OCI-LY7 (cell line): ENCODE results near the gene SP8. TPM values are rescaled to one million over a fixed set of nuclear protein-coding genes. Genes with fewer than 3 reads are reported as not detected.

Experiments used
- BruUV-seq: library from RNA; stranded (reverse); fragments of 400-500 nt; replicated peaks from 2 replicates; lab custom pipeline; 2021; lab: Mats Ljungman, UMichigan
- CTCF ChIA-PET: fragments of 300-600 bp; sonication (Branson Sonifier 250); formaldehyde crosslinking; loops from one replicate; lab custom pipeline; 2022; ENCODE audit warnings: antibody characterized with exemption; ENCODE audit not compliant: unreplicated experiment; lab: Charles Lee
- POLR2A ChIA-PET: fragments of 300-600 bp; sonication (Branson Sonifier 250); formaldehyde crosslinking; loops from one replicate; lab custom pipeline; 2022; ENCODE audit warnings: antibody characterized with exemption; lab: Charles Lee
- DNase-seq: peaks from one replicate; pipeline ENCODE4 v3.0.0-alpha.2; 2015; ENCODE audit warnings: low spot score
- H2AFZ ChIP-seq: fragments of 200-600 bp; sonication (generic), shearing (Covaris generic); 2 replicates; pipeline ENCODE4 v1.6.1; 2014; ENCODE audit warnings: mild to moderate bottlenecking, antibody characterized with exemption, low read length, moderate library complexity
- H3K27ac ChIP-seq: fragments of 200-600 bp; sonication (generic); 2 replicates; pipeline ENCODE4 v1.5.1; 2014; ENCODE audit warnings: mixed run types, low read depth, mild to moderate bottlenecking, moderate library complexity, low read length, inconsistent platforms; ENCODE audit not compliant: poor library complexity, severe bottlenecking
- H3K36me3 ChIP-seq: fragments of 200-600 bp; sonication (generic); 2 replicates; pipeline ENCODE4 v1.6.1; 2014; ENCODE audit warnings: mild to moderate bottlenecking, antibody characterized with exemption, low read length, moderate library complexity, mixed read lengths; ENCODE audit not compliant: insufficient read depth
- H3K4me1 ChIP-seq: fragments of 200-600 bp; sonication (generic); 2 replicates; pipeline ENCODE4 v1.5.1; 2014; ENCODE audit warnings: mild to moderate bottlenecking, low read length; ENCODE audit not compliant: insufficient read depth, poor library complexity, severe bottlenecking
- H3K4me2 ChIP-seq: fragments of 200-600 bp; sonication (generic); 2 replicates; pipeline ENCODE4 v1.6.1; 2014; ENCODE audit warnings: mild to moderate bottlenecking, low read length
- H3K4me3 ChIP-seq: fragments of 200-600 bp; sonication (generic); 2 replicates; pipeline ENCODE4 v1.5.1; 2014; ENCODE audit warnings: mild to moderate bottlenecking, low read depth, low read length; ENCODE audit not compliant: poor library complexity, severe bottlenecking
- H3K79me2 ChIP-seq: fragments of 200-600 bp; sonication (generic); 2 replicates; pipeline ENCODE4 v1.6.1; 2016; ENCODE audit warnings: low read depth, mild to moderate bottlenecking, low read length, moderate library complexity, mixed read lengths; ENCODE audit not compliant: insufficient read depth
- H3K9me2 ChIP-seq: fragments of 200-600 bp; sonication (generic); 2 replicates; pipeline ENCODE4 v1.6.1; 2016; ENCODE audit warnings: mild to moderate bottlenecking, low read length, mixed read lengths; ENCODE audit not compliant: insufficient read depth
- H3K9me3 ChIP-seq: fragments of 200-600 bp; sonication (generic); 2 replicates; pipeline ENCODE4 v1.6.1; 2014; ENCODE audit warnings: mild to moderate bottlenecking, mixed run types, low read length, mixed read lengths
- H4K20me1 ChIP-seq: fragments of 200-600 bp; sonication (generic); 2 replicates; pipeline ENCODE4 v1.6.1; 2014; ENCODE audit warnings: mild to moderate bottlenecking, antibody characterized with exemption, low read length, moderate library complexity, mixed read lengths; ENCODE audit not compliant: insufficient read depth
- EZH2phosphoT487 ChIP-seq: fragments of 200-600 bp; sonication (generic); IDR thresholded peaks from 2 replicates; pipeline ENCODE4 v1.6.1; 2018; ENCODE audit warnings: low read depth, borderline replicate concordance, mild to moderate bottlenecking, mixed run types, antibody characterized with exemption, low read length, moderate library complexity, mixed read lengths
- intact Hi-C: fragments of 100-400 bp; cut with micrococcal nuclease; formaldehyde crosslinking; loops from one replicate; pipeline ENCODE4 v1.10.0; 2022; ENCODE audit not compliant: unreplicated experiment
- total RNA-seq, 2 experiments: library from RNA; depleted of rRNA in 1 of 2; stranded (reverse); fragments of >200 nt in 1 of 2; shearing (Covaris generic) in 1 of 2; gene quantifications; 2 replicates each; pipeline ENCODE4 v1.2.3, GENCODE V29; 2014 to 2022
- TF ChIP-seq, protein P1 (sequence below): fragments of 200-600 bp; sonication (generic); conservative IDR thresholded peaks from 2 replicates; pipeline ENCODE4 v1.5.1; 2014; ENCODE audit warnings: mild to moderate bottlenecking, antibody characterized with exemption, low read length, moderate library complexity, mixed read lengths

The SP8 gene
- total RNA-seq, 2 experiments from 2014 or later: not detected

DNA sequence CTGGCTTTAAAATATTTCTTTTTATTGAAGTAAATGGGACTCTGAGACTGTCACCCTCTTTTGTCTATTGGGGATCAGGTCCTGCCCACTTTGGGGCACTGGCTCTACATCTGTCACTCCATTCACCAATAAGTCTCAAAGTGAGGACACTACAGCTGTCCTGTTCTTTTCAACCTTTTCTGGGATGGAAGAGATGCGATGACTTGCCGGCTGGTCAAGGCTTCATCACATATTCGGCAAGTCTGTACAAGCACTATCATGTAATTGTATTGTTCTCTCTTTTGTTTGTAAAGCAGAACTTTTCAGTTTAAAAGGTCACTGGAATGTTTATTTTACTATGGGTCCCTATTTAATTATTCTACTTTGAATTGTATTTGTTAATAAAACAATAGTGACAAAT, 17.7 kb upstream of the SP8 start:
- no TSS peak for BruUV-seq
- H3K9me3 ChIP-seq: no peaks in the 10 kb centered on the region
- H3K79me2 ChIP-seq: no peaks in the 10 kb centered on the region
- TF ChIP-seq, protein P1, sequence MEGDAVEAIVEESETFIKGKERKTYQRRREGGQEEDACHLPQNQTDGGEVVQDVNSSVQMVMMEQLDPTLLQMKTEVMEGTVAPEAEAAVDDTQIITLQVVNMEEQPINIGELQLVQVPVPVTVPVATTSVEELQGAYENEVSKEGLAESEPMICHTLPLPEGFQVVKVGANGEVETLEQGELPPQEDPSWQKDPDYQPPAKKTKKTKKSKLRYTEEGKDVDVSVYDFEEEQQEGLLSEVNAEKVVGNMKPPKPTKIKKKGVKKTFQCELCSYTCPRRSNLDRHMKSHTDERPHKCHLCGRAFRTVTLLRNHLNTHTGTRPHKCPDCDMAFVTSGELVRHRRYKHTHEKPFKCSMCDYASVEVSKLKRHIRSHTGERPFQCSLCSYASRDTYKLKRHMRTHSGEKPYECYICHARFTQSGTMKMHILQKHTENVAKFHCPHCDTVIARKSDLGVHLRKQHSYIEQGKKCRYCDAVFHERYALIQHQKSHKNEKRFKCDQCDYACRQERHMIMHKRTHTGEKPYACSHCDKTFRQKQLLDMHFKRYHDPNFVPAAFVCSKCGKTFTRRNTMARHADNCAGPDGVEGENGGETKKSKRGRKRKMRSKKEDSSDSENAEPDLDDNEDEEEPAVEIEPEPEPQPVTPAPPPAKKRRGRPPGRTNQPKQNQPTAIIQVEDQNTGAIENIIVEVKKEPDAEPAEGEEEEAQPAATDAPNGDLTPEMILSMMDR: no peak
- no peak for TF ChIP-seq EZH2phosphoT487
- no peak overlapping the region for H3K27ac ChIP-seq
- DNase-seq: no peak
- H3K36me3 ChIP-seq: no peaks in the 10 kb centered on the region
- CTCF ChIA-PET: no interaction called here
- no peaks in the 10 kb centered on the region for H4K20me1 ChIP-seq
- no peak overlapping the region for H3K4me3 ChIP-seq
- POLR2A ChIA-PET: no interaction called here
- H3K9me2 ChIP-seq: no peaks in the 10 kb centered on the region
- intact Hi-C loops: no loop called here
- H3K4me1 ChIP-seq: no peaks in the 10 kb centered on the region
- no peak overlapping the region for H2AFZ ChIP-seq
- no peak overlapping the region for H3K4me2 ChIP-seq

DNA sequence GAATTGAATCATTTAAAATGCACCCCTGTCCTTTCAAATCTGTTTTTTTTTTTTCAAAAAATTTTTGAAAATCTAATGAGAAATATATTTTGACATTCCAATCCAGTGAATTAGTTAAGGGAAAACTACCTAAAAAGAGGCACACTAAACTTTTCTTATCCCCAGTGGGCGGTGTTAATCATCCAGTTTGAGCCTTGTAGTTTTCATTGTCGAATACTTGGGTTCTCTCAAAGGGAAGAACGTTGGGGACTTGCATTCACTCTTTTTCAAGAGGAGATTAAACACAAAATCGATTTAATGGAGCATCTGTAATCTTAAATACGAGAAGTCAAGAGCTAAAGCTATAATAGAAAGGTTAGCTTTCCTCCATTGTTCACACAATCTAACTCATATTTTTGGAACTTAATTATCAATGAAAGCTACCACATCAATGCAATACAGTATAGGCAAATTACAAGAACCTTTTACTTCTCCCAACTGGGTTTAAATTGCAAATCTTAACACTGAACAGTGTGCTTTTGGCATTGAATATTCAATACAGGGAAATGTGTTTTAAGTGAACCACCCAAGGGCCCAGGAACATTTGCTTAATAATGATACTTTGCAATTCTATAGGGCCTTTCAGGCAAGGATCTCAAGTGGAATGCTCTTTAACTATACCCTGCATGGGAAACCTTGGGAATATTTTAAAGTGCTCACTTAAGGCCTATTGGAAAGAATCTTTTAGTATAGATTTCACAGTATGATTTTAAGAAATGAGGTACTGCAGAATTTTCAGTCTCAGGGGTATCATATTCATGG, 13.1 kb upstream of the SP8 start:
- Histone ChIP-seq H3K36me3 (no peaks in the 10 kb centered on the region), H3K4me3 (no peak overlapping the region), H3K9me3 (no peaks in the 10 kb centered on the region), H3K79me2 (no peaks in the 10 kb centered on the region), H3K4me2 (no peak overlapping the region), H3K27ac (no peak overlapping the region), H3K9me2 (no peaks in the 10 kb centered on the region), H3K4me1 (no peaks in the 10 kb centered on the region), H2AFZ (no peak overlapping the region), H4K20me1 (no peaks in the 10 kb centered on the region)
- BruUV-seq: no TSS peak
- CTCF ChIA-PET: no interaction called here
- no peak for DNase-seq
- intact Hi-C loops: no loop called here
- POLR2A ChIA-PET: no interaction called here
- TF ChIP-seq, protein P1: no peak
- TF ChIP-seq EZH2phosphoT487: no peak

DNA sequence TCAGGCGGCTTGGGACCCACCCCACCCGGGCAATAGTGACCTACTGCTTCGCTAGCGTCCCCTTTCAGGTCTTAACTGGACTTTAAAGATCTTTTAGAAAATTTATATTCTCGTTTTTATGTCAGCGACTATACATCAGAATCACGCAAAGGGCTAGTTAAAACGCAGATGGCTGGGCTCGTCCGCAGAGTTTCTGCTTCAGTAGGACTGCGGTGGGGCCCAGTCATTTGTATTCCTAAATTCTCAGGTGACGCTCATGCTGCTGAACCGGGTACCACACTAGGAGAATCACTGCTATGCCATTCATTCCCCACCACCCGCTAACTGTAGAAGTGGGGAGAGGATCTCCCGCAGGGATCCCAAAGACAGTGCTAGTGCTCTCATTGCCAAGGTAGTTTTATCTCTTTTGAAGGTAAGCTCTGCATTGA, 12.0 kb upstream of the SP8 start:
- no peak overlapping the region for H3K27ac ChIP-seq
- TF ChIP-seq, protein P1: no peak
- no peak for TF ChIP-seq EZH2phosphoT487
- no peaks in the 10 kb centered on the region for H3K9me3 ChIP-seq
- no peak overlapping the region for H3K4me2 ChIP-seq
- no TSS peak for BruUV-seq
- H3K36me3 ChIP-seq: no peaks in the 10 kb centered on the region
- H3K4me3 ChIP-seq: no peak overlapping the region
- ChIA-PET CTCF (no interaction called here), POLR2A (no interaction called here)
- H3K4me1 ChIP-seq: no peaks in the 10 kb centered on the region
- no peaks in the 10 kb centered on the region for H3K79me2 ChIP-seq
- H3K9me2 ChIP-seq: no peaks in the 10 kb centered on the region
- no peak for DNase-seq
- H2AFZ ChIP-seq: no peak overlapping the region
- H4K20me1 ChIP-seq: no peaks in the 10 kb centered on the region
- intact Hi-C loops: no loop called here
